SIG-M5 (cell line): ENCODE data around the gene SPAG7.

ENCODE experiments used
- DNase-seq: peaks from one replicate; lab custom pipeline; 2025; lab: John Stamatoyannopoulos, UW

The SPAG7 gene, protein sequence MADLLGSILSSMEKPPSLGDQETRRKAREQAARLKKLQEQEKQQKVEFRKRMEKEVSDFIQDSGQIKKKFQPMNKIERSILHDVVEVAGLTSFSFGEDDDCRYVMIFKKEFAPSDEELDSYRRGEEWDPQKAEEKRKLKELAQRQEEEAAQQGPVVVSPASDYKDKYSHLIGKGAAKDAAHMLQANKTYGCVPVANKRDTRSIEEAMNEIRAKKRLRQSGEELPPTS

GRCh38 chr17:4967539-4968485, at the start of gene SPAG7:
SPAG7 (minus strand) TSS chr17:4967817; CDS start chr17:4967804, 13 bp downstream.
- peak; percentile 78 for DNase-seq

GRCh38 chr17:5014357-5014756, 46.7 kb upstream of the SPAG7 start:
- no peak for DNase-seq

- no peak for DNase-seq
Measured at GRCh38 chr17:5011928-5012327, 44.3 kb upstream of the SPAG7 start.

DNA sequence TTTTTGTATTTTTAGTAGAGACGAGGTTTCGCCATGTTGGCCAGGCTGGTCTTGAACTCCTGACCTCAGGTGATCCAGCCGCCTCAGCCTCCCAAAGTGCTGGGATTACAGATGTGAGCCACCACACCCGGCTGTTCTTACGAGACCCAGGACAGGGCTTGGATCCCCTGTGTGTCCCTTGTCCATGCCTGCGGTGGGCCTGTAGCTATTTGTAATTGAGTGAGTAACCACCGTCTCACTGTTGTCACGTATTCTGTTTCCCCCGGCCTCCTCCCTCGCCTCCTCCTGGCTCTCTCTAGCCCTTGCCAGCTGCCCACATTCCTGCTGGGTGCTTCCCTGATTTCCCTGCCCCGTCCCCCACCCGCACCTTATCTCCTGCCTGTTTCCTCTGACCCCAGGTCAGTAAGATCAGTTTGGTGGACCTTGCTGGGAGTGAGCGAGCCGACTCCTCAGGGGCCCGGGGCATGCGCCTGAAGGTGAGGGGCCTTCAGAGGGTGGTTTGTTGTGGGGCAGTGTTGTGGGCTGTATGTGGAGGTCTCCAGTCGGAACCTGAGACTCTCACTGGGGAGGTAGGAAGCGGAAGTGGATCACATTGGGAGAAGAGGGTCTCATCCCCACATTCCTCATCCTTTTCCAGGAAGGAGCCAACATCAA, 35.7 kb upstream of the SPAG7 start:
- DNase-seq: no peak

GRCh38 chr17:5002121-5002788, 34.6 kb upstream of the SPAG7 start:
- no peak for DNase-seq

GRCh38 chr17:5000237-5000639, 32.6 kb upstream of the SPAG7 start:
- DNase-seq: no peak

DNA sequence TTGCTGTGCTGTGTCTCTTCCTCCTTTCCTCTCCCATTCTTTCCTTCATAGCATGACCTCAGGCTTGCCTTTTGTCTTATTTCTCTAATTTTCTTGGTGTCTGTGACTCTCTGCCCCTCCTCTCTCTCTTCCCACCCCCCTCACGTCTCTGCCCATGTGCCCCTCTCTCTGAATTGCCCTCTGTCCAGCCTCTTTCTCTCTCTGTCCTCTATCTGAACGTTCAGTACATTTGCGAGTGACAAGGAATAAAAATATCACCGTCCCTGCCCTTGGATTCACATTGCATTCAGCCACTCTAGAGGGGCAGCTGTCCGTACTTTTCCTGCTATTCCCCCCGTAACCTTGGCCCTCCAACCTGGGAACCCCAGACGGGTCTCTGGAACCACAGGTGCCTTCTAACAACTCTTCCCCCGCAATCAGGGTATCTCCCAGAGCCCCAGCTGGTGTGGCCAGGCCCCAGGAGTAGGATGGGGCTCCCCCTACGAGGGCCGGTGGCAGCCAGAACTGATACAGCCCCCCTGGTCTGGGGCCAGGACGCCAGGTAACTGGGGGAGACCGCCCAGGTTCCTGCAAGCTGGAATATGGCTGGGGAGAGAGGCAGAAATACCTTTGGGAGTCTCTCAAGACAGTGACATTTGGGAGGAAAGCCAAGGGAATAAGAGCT, 31.9 kb upstream of the SPAG7 start:
- no peak for DNase-seq

DNA sequence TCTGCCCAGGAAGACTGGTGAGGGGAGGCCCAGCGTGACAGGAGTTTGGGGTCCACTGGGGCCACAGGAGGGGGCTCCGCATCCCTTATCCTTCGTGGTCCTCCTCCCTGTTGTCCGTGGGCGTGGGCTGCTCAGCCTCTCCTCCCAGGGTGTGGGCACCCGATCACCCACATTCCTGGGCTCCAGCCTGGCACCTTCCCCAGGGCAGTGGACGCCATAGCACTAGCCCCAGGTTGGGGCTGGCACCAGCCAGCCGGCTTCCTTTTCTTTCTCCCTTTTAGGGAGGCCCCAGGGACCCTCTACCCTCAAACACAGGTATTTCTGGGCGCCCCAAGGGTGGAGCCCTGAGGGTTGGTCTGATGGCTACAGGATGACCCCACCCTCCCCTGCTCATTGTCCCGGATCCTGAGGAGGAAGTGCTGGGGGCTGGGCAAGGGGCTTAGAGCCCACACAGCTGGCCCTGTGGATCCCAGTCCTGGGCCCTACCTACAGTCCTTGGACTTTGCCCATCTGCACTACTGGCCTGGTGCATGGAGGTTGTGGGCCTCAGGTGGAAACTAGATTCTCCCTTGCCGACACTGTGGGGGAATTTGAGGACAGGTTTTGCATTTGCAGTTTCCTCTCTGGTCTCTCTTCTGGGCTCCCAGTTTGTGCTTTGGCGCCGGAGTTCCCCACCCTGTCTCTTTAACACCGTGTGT, 31.3 kb upstream of the SPAG7 start:
- no peak for DNase-seq

DNA sequence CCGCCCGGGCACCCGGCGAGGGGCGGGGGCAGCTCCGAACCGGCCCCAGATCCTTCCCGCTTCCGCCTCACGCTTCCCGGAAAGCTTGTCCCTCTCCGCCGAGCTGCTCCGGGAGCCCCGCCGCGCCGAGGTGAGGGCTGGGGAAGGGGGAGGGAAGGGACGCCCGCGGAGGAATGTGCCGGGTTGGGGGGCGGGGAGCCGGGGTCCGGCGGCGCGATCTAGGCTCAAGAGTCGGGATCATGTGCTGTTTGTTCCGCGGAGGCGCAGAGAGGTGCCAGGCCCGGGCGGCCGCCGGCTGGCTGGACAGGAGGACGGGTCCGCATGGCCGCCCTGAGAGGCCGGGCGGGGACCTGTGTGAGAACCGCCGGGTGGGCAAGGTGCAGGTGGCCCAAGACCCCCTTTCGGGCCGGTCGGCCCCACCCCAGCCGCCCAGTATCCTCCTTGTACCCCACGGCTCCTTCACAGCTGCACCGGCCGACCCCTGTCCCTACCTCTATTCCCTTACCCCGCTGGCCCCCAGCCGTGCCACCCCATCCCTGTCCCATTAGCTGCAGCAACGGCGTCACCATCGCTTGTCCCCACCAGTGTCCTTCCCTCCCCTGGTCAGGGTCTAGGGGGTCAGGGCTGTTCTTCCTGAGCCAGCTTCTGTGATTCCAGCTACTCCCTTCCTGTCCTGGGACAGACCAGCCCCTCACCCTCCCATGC, 30.6 kb upstream of the SPAG7 start:
- DNase-seq: no peak

DNA sequence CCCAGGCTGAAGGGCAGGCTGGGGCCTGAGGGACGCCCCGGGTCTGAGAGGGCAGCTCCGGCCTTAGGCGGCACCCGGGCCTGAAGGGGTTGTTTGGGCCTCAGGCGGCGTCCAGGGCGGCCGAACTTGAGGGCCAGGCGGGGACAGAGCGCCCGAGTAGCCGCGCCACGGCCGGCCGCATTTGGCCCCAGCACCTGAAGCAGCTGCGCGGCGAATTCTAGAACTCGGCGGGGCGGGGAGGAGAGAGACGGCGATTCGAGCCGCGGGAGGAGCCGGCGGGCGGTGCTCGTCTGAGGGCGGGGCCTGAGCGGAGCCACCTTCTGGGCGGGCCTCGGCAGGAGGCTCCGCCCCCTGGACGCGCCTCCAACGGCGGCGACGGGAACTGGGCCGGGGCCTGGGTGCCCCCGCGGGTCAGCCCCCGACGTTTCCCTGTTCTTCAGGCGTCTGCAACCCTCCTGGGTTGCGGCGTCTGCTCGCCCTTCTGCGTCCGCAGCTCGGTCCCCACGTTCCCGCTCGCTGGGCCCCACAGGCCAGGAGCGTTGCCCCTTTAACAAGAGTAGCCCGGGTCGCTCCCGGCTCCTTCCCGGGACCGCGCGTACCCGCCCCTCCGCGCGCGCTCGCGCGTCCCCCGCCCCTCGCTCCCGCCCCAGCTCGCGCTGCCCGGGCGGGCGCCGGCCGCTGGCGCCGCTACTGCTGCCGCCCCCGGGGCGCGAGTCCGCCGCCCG, 29.8 kb upstream of the SPAG7 start, which contains the start of the genes INCA1 and KIF1C:
INCA1 (minus strand) TSS at position 221 of the 725 bp plus-strand sequence. CDS start 3,085 bp downstream, outside the sequence.
KIF1C (plus strand) TSS at position 649 of the 725 bp plus-strand sequence. CDS start 2,297 bp downstream, outside the sequence.
- no peak for DNase-seq

DNA sequence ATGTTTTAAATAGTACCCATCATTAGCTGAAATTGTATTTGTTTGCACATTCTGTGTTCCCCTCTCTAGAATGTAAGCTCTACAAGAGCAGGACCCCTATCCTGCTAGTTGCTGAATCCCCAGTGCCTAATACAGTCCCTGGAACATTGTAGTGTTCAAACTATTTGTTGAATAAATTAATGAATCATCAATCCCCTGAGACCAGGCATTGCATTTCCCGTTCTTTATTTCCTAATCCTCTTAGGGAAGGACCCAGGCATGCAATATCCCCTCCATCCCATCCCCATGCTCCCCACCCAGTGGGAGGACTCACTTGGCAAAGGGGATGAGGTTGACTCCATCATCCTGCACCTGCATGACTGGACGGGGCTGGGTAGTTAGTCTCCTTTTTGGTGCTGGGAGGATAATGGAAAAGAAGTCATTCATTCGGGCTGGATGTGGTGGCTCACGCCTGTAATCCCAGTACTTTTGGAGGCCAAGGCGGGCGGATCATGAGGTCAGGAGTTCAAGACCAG, 26.5 kb upstream of the SPAG7 start:
- DNase-seq: no peak

- DNase-seq: no peak
Measured at GRCh38 chr17:4987767-4988567, 20.4 kb upstream of the SPAG7 start.

- no peak for DNase-seq
Measured at GRCh38 chr17:4986951-4987766, 19.5 kb upstream of the SPAG7 start, which contains the start of gene CAMTA2. CAMTA2 (minus strand) TSS chr17:4987675; CDS start chr17:4986222, 1,453 bp downstream.

DNA sequence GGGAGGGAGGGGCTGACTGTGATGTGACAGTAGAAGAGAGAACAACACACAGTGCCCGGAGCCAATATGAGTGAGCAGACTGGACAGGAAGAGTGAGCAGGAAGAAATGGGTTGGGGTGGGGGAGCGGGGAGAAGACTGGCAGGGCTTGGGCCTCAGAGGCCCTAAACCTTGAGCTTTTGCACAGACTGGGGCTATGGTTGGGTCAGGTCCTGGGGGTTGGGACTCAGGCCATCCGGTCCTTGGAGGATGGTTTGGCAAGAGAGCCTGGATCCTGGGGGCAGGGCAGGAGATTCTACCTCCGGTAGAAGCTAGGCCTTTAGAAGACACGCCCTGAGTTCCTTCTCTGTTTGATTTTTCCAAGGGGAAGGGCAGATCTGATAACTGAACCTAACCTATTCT, 18.8 kb upstream of the SPAG7 start:
- no peak for DNase-seq

DNA sequence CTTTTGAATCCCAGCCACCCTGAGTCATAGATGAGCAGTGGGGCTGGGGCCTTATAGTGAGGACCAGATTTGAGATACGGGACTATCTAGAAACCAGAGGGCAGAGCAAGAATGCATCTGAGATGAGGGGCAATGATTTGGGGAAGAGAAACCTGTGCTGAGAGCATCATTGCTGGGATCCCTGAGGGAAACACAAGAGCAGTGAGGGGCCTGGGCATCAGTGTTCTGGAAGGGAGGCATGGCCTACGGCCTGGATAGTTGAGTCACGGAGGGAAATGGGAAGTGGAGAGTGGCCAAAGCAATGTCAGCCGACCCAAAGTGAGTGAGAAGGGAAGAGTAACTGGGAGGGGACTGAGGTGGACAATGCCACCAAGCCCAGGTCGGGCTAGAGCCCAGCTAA, 14.7 kb upstream of the SPAG7 start:
- no peak for DNase-seq

GRCh38 chr17:4980644-4981216, 13.1 kb upstream of the SPAG7 start:
- no peak for DNase-seq

DNA sequence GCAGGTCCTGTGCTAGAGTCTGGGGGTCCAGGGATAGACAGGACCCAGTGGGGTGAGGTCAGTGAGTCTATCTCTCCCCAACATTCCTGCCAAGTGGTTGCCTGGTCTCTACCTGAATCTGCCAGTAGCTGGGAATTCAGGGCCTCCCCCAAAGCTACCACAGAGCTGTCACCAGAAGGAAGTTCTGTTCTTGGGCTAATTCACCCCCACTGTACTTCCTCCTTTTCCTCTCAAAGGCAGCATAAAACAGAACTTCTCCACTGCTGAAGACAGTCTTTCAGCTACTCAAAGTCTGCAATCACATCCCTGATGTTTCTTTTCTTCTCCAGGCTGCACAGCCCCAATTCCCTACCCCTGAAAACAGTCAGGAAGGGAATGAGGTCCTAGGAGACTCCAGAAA, 11.1 kb upstream of the SPAG7 start:
- DNase-seq: no peak
